ENCODE results near the gene HOMER3.

GRCh38 chr19:18932216-18932841 lies 8.7 kb downstream of the HOMER3 start:
- TF ChIP-seq CTCF (IDR thresholded peaks at IDR 0.05): no peak
- no peak for TF ChIP-seq POLR2A (IDR thresholded peaks at IDR 0.05)

Data from heart left ventricle (tissue), 13 donors.